Mesendoderm (in vitro differentiated cells): ENCODE data around the gene SECISBP2. TPM values are rescaled to one million over a fixed set of nuclear protein-coding genes. Genes with fewer than 3 reads are reported as not detected.

Source experiments
- DNase-seq: peaks from one replicate; pipeline ENCODE4 v3.0.0; 2013
- H2AK5ac ChIP-seq: 2 replicates; pipeline ENCODE4 v1.6.1; 2013; ENCODE audit warnings: low read length, inconsistent platforms
- H2BK120ac ChIP-seq: 2 replicates; pipeline ENCODE4 v1.6.1; 2013; ENCODE audit warnings: low read depth, mild to moderate bottlenecking, low read length, moderate library complexity, mixed read lengths
- H2BK15ac ChIP-seq: replicated peaks from 2 replicates; pipeline ENCODE4 v1.6.1; 2013; ENCODE audit warnings: low read depth, mild to moderate bottlenecking, moderate library complexity
- H2BK5ac ChIP-seq: 2 replicates; pipeline ENCODE4 v1.6.1; 2013; ENCODE audit warnings: low read length, inconsistent platforms
- H3K18ac ChIP-seq: 2 replicates; pipeline ENCODE4 v1.6.1; 2013; ENCODE audit warnings: mild to moderate bottlenecking, low read length, mixed read lengths
- H3K23ac ChIP-seq: one replicate; pipeline ENCODE4 v1.6.1; 2013; ENCODE audit warnings: low read length
- H3K27ac ChIP-seq: 2 replicates; pipeline ENCODE4 v1.5.1; 2013; ENCODE audit warnings: low read depth, mild to moderate bottlenecking, inconsistent platforms, low read length, moderate library complexity
- H3K27me3 ChIP-seq: 2 replicates; pipeline ENCODE4 v1.6.1; 2013; ENCODE audit warnings: low read length, control low read depth, mild to moderate bottlenecking, inconsistent platforms; ENCODE audit not compliant: insufficient read depth, poor library complexity
- H3K36me3 ChIP-seq: 2 replicates; pipeline ENCODE4 v1.6.1; 2013; ENCODE audit warnings: low read length, inconsistent platforms; ENCODE audit not compliant: control insufficient read depth, insufficient read depth
- H3K4ac ChIP-seq: one replicate; pipeline ENCODE4 v1.6.1; 2013; ENCODE audit warnings: low read depth, mild to moderate bottlenecking, low read length, moderate library complexity
- H3K4me1 ChIP-seq: 2 replicates; pipeline ENCODE4 v1.6.1; 2013; ENCODE audit warnings: low read depth, low read length, inconsistent platforms; ENCODE audit not compliant: control insufficient read depth
- H3K4me2 ChIP-seq: 2 replicates; pipeline ENCODE4 v1.6.1; 2013; ENCODE audit warnings: low read length
- H3K4me3 ChIP-seq: 2 replicates; pipeline ENCODE4 v1.5.1; 2013; ENCODE audit warnings: mild to moderate bottlenecking, low read length
- H3K56ac ChIP-seq: one replicate; pipeline ENCODE4 v1.6.1; 2013; ENCODE audit warnings: low read length
- H3K79me1 ChIP-seq: 2 replicates; pipeline ENCODE4 v1.6.1; 2013; ENCODE audit warnings: low read length, inconsistent platforms
- H3K79me2 ChIP-seq: 2 replicates; pipeline ENCODE4 v1.6.1; 2013; ENCODE audit warnings: mild to moderate bottlenecking, low read length; ENCODE audit not compliant: control insufficient read depth, insufficient read depth
- H3K9ac ChIP-seq: 2 replicates; pipeline ENCODE4 v1.6.1; 2013; ENCODE audit warnings: low read length, inconsistent platforms
- H4K5ac ChIP-seq: one replicate; pipeline ENCODE4 v1.6.1; 2013; ENCODE audit warnings: low read length
- H4K8ac ChIP-seq: one replicate; pipeline ENCODE4 v1.6.1; 2013; ENCODE audit warnings: low read depth, mild to moderate bottlenecking, control low read depth, low read length, moderate library complexity
- WGBS: extraction: QIAGEN DNeasy Blood & Tissue Kit; methylation state at CpG from one replicate; pipeline ENCODE4 v1.1.7; 2013; ENCODE audit warnings: low lambda C conversion rate, missing lambda C conversion rate; ENCODE audit not compliant: insufficient coverage; ENCODE audit errors: extremely low coverage; 5-methylcytosine and 5-hydroxymethylcytosine counted together
- small RNA-seq: library from polyadenylated mRNA; stranded (forward); fragments of <200 nt; extraction: miRNeasy Mini kit (QIAGEN cat#:217004); gene quantifications from one replicate; pipeline ENCODE3, GENCODE V24; 2013; ENCODE audit not compliant: insufficient read depth

Gene SECISBP2

GRCh38 chr9:89405826-89406225 is 87.5 kb downstream of the SECISBP2 start:
- H3K23ac ChIP-seq = no peak overlapping the region
- no peak overlapping the region for H2BK5ac ChIP-seq
- H3K79me1 ChIP-seq = no peaks in the 10 kb centered on the region
- H3K79me2 ChIP-seq = no peaks in the 10 kb centered on the region
- no CpG with 5 or more reads among the region's 11 CpGs for WGBS
- no peak overlapping the region for H3K56ac ChIP-seq
- H3K4me1 ChIP-seq = no peaks in the 10 kb centered on the region
- DNase-seq = no peak
- H2BK120ac ChIP-seq = no peak overlapping the region
- H3K9ac ChIP-seq = no peak overlapping the region
- no peak overlapping the region for H3K4me2 ChIP-seq
- H3K18ac ChIP-seq = no peak overlapping the region
- H4K5ac ChIP-seq = no peak overlapping the region
- H3K4ac ChIP-seq = no peak overlapping the region
- H3K4me3 ChIP-seq = no peak overlapping the region
- H4K8ac ChIP-seq = no peak overlapping the region
- no peak overlapping the region for H2AK5ac ChIP-seq
- H3K27me3 ChIP-seq = no peaks in the 10 kb centered on the region
- H2BK15ac ChIP-seq = no peak overlapping the region
- H3K36me3 ChIP-seq = no peaks in the 10 kb centered on the region
- H3K27ac ChIP-seq = no peak overlapping the region

GRCh38 chr9:89407070-89407469 is 88.8 kb downstream of the SECISBP2 start:
- Histone ChIP-seq H4K5ac (no peak overlapping the region), H2BK5ac (no peak overlapping the region), H3K27ac (no peak overlapping the region), H3K27me3 (no peaks in the 10 kb centered on the region), H3K4me1 (peaks cover under 1% of the 10 kb centered on the region), H3K23ac (no peak overlapping the region), H3K79me1 (no peaks in the 10 kb centered on the region), H3K18ac (no peak overlapping the region), H3K9ac (no peak overlapping the region), H2BK120ac (no peak overlapping the region), H3K79me2 (no peaks in the 10 kb centered on the region), H4K8ac (no peak overlapping the region), H3K4me2 (no peak overlapping the region), H3K56ac (no peak overlapping the region), H3K36me3 (no peaks in the 10 kb centered on the region), H3K4ac (no peak overlapping the region), H2AK5ac (no peak overlapping the region), H3K4me3 (no peak overlapping the region), H2BK15ac (no peak overlapping the region)
- WGBS = no CpG with 5 or more reads among the region's 2 CpGs
- DNase-seq = no peak

GRCh38 chr9:89408628-89409101 is 90.4 kb downstream of the SECISBP2 start:
- no peak overlapping the region for H3K4me3 ChIP-seq
- H3K4ac ChIP-seq = no peak overlapping the region
- H4K5ac ChIP-seq = no peak overlapping the region
- H3K36me3 ChIP-seq = no peaks in the 10 kb centered on the region
- H3K4me1 ChIP-seq = peaks cover 13% of the 10 kb centered on the region
- no peak overlapping the region for H3K18ac ChIP-seq
- no peaks in the 10 kb centered on the region for H3K27me3 ChIP-seq
- H3K56ac ChIP-seq = no peak overlapping the region
- no peak overlapping the region for H4K8ac ChIP-seq
- H2AK5ac ChIP-seq = no peak overlapping the region
- H3K4me2 ChIP-seq = no peak overlapping the region
- H2BK15ac ChIP-seq = no peak overlapping the region
- H3K27ac ChIP-seq = no peak overlapping the region
- H2BK5ac ChIP-seq = no peak overlapping the region
- no peak overlapping the region for H3K9ac ChIP-seq
- H2BK120ac ChIP-seq = no peak overlapping the region
- H3K23ac ChIP-seq = no peak overlapping the region
- no CpG with 5 or more reads among the region's 12 CpGs for WGBS
- H3K79me1 ChIP-seq = peaks cover 2% of the 10 kb centered on the region
- H3K79me2 ChIP-seq = no peaks in the 10 kb centered on the region
- DNase-seq = no peak

Small RNA genes within 50 kb of the gene (small RNA-seq; reads per million reads assigned to genes)
- gene MIR3153 = not detected
